Anterior cingulate cortex (tissue), 58 donors: ENCODE results near the gene DIPK1B.

Experiments used
- DNase-seq, 58 donors: peaks; one replicate each; lab custom pipeline; 2025; lab: John Stamatoyannopoulos, UW

The DIPK1B gene

DNA sequence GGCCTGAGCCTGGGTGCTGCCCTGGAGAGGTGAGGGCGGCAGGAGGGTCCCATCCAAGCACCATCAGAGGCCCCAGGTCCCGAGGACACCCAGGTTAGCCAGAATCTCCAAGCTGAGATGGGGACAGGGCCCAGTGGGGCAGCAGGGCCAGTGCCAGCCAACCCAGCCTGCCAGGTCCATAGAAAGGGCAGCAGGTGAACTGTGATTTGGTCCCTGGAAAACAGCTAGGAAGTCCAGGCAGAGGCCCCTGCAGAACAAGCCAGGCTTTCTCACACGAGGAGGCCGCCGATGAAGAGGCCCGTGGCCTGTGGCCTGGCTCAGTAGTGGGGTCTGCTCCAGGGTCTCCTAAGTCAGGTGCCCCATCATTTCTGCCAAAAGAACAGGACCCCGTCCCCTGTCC is 27.2 kb upstream of the DIPK1B start:
- no peak for DNase-seq

DNA sequence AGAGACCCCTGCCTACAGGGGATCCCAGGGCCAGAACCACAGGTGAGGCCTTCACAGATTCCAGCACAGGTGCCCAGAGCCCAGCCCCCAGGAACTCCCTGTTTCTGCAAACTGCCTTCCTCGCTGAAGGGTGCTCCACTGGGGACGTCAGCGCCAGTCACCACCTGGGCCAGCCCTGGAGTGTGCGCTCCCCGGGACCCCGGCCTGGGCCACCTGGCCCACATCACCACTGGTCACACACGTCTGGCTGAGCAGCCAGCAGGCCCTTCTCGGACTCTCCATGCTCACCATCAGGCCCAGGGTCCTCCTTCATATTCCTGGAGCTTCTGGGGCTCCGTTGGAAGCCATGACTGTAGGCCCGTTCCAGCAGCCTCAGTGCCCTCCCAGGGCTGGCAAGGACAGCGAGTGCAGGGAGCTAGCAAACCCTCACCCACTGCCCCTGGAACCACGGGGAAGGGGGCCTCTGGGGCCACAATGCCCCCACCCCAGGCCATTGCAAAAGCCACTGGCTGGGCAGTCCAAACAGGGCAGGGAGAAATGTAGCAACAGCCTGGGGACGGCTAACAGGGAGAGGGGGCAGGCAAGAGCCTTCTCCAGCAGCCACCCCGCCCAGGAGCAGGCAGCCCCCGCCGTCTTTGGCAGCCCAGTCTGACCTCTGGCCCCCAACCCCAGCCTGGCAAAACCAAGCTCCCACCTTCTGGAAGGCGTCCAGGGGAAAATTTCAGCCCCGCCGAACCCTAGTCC is 26.4 kb upstream of the DIPK1B start:
- no peak for DNase-seq

GRCh38 chr9:136686534-136686793 is 25.9 kb upstream of the DIPK1B start:
- DNase-seq: no peak

GRCh38 chr9:136686794-136687711 is 25.3 kb upstream of the DIPK1B start, which contains the start of gene AGPAT2:
Gene AGPAT2 (minus strand): TSS chr9:136687457. CDS start chr9:136687357, 100 bp downstream.
- DNase-seq: peak in 15 of 58 donors; percentile 13 to 68 (median 33)

DNA sequence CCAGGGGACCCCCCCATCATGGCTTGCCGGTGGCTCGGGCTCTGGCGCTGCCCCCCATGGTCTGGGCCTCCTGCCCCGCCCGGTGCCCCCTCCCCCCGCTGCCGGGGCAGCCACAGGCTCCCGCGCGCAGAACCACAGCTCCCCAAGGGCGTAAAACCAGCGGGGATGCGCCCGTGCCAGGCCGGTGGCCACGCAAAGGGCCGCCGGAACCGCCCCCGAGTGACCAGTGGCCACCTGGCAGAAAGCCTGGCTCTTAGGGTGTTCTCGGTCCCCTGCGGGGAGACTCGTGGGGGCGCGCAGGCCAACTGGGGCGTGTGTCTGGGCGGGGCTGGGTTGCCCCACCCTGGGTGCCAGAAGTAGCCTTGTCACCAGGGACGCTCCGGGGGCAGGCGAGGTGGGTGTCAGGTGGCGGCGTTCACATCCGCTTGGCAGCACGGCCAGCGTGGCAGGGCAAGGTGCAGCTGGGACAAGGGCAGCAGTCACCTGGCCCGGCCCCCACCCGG is 24.6 kb upstream of the DIPK1B start:
- DNase-seq: peak in 1 of 58 donors; percentile 68

- no peak for DNase-seq
Observed at GRCh38 chr9:136688274-136689107, 23.9 kb upstream of the DIPK1B start.

DNA sequence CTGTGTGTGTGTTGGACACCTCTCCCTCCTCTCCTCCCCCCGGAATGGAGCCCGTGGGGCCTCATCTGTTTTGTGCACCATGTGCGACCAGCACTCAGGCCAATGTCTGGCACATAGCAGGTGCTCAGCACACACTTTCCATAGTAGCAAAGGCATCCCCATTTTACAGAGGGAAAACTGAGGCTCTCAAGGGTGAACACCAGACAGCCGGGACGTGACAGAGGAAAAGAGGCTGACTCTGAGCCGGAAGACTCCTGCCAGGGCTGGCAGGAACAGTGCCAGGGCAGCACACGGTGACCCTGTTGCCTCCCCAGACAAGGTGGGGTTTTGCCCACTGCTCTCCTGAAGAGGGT is 23.3 kb upstream of the DIPK1B start:
- DNase-seq: no peak

DNA sequence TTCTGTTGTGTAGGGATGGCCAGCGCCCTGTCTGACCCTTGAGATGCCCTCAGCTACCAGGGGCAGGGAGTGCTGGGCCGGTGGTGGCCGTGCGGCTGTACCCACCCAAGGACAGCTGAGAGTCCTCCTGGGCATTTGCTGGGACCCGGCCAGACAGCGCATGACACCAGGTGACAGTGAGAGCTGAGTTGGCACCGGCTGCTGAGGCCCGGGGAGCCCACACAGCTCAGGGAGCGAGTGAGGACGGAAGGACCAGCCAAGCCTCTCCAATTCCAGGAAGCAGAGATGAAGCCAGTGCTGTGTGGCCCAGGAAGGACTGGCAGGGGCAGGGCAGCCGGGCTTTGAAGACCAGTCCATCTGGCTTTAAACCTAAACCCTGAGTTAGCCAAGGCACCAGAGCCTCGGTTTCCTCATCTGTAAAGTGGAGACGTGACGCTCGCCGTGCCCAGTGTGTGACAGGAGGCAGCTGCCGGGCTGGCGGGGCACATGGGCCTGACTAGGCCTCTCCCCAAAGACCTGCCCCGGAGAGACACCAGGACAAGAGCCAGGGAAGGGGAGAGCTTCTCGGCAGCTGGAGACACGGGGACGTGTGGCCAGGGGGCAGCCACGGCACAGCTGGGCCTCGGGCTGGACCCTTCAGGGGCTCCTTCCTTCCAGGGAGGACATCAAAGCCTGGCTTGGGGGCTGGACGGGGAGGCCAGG is 22.1 kb upstream of the DIPK1B start:
- no peak for DNase-seq

DNA sequence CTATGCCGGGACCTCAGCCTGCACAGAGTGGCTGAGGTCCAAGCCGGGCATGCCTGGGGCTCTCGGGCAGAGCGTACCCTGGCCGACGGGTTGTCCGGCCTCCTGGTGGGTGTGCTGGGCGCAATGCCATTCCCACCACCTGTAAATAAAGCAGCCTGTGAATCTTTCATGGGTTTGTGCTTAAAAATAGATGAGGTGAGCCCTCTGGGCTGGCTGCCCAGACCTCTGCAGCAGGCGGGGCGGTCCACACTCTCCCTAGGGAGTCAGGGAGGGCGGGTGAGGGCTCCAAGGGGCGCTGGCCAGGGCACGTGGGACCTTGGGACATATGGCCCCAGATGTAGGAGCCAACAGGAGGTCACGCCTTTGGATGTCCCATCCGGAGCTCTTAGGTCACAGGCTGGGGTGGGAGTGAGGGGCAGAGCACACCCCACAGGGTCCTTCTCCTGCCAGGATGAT is 21.5 kb upstream of the DIPK1B start:
- DNase-seq: no peak

GRCh38 chr9:136691316-136692184 is 20.8 kb upstream of the DIPK1B start:
- DNase-seq: no peak

- no peak for DNase-seq
Observed at GRCh38 chr9:136692185-136693134, 19.9 kb upstream of the DIPK1B start.

DNA sequence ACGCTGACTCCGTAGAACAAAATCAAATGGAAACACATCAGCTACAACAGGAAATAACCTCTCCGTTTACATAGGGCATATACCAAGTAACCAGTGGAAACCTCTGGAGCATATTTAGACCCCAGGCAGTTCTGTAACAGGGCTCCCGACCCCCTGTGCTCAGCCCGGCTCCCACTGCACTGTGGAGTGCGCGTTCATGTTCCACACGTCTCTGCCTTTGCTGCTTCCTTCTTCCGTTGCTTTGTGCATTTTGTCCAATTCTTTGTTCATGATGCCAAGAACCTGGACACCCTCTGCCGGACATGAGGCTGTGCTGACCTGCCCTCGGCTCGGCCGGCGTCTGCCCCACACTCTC is 19.3 kb upstream of the DIPK1B start:
- DNase-seq: no peak

DNA sequence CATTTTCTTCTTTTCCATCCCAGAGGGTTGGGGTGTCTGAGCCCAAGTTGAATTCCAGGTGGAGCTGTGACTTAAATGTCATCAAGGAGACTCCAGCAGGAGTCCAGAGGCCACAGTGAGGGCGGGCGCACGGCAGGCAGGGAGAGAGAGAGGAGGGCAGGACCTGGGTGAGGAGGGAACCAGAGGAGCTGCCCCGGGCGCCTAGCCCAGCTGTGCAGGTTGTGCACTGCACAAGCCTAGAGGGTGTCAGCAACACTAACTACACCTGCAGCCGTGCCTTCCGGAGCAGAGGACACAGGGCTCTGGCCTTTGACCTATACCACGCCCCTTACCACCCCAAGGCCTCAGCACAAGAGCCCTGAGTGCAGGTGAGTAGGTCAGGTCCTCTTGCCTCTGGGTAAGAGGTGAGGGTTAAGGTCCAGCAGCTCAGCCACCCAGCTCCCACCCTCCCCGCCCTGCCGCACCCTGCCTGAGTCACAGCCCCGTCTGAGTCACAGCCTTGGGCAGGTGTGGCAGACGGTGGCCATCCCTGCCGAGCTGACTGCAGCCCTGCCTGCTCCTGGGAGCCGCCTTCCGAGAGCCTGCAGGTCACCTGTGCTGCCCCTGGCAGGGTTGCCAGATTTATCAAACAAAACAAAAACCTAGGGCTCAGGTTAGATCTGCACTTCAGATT is 18.7 kb upstream of the DIPK1B start:
- DNase-seq: no peak

GRCh38 chr9:136694163-136694871 is 18.1 kb upstream of the DIPK1B start:
- peak in 4 of 58 donors; percentile 4 to 30 (median 22) for DNase-seq

DNA sequence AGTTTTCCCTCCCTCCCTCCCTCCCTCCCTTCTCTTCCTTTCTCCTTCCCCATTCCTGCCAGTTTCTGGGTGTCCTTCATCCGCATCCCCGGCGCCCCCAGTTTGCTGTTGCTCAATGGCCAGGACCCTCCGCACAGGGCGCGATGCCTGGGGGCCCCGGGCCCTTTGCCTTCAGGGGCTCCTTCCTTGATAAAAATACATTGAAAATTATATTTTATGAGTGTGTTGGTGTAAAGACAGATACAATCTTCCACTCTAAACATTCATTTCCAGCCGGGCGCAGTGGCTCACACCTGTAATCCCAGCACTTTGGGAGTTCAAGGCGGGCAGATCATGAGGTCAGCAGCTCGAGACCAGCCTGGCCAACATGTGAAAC is 17.5 kb upstream of the DIPK1B start:
- no peak for DNase-seq

DNA sequence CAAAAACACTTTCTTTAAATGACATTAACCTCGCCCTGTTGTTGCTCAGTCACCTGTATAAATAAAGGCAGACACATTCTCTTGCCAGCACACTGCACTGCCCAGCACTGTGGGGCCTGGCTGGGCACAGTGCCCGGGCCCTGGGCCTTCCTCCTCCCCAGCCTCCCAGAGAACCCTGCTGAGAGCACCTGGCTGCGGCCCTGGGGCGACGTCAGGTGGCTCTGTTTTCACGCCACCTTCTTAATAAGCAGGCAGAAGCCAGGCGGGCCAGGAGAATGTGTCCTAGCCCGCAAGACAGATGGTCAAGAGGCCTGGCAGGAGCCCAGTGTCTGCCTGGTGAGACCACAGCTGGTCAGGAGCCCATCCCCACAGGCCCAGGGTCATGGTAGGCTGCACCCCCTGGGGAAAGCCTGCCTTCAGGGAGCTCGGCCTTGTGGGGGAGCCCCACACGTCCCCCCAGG is 16.9 kb upstream of the DIPK1B start:
- no peak for DNase-seq

DNA sequence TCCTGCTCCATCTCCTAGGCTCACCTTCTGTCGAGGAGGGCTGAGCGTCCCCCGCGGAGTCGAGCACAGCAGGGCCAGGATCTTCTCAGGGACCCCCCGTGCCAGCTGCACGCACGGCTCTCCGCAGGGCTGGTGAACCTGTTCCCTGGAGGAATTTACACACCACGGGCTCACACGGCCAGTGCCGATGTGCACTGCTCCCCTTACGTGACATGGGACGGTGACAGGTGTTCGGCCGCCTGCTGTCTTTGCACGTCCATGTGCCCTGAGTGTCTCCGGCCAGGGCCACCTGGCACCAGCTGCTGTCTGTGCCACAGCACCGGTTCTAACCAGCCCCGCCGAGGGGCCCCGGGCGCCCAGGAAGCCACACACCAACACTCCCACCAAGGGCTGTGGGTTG is 16.4 kb upstream of the DIPK1B start:
- DNase-seq: no peak
